Liver (tissue), 9 donors: ENCODE measurements around the gene EMX1. TPM values are rescaled to one million over a fixed set of nuclear protein-coding genes. Genes with fewer than 3 reads are reported as not detected.

ENCODE experiments used
- DNase-seq: peaks from one replicate; pipeline ENCODE4 v3.0.0-alpha.2; 2017; ENCODE audit warnings: low spot score
- H3K27ac ChIP-seq, 2 donors: one replicate each; pipeline ENCODE4 v1.7.0; 2013; ENCODE audit warnings: inconsistent platforms in 2 of 2, low read length in 2 of 2, control low read depth in 1 of 2, low read depth in 1 of 2, mild to moderate bottlenecking in 1 of 2
- H3K27me3 ChIP-seq, 4 donors: one replicate each; pipeline versions ENCODE4 v1.6.1 to v1.7.0; 2013; ENCODE audit warnings: low read length in 3 of 4, inconsistent platforms in 1 of 4, mild to moderate bottlenecking in 1 of 4, moderate library complexity in 1 of 4; ENCODE audit not compliant: control insufficient read depth in 4 of 4, insufficient read depth in 4 of 4
- H3K36me3 ChIP-seq, 4 donors: one replicate each; pipeline versions ENCODE4 v1.6.1 to v1.7.0; 2013; ENCODE audit warnings: low read length in 3 of 4, mild to moderate bottlenecking in 3 of 4, low read depth in 1 of 4, moderate library complexity in 1 of 4; ENCODE audit not compliant: control insufficient read depth in 4 of 4, insufficient read depth in 3 of 4
- H3K4me1 ChIP-seq, 4 donors: one replicate each; pipeline versions ENCODE4 v1.6.1 to v1.7.0; 2013; ENCODE audit warnings: low read length in 3 of 4, mild to moderate bottlenecking in 3 of 4, moderate library complexity in 1 of 4; ENCODE audit not compliant: control insufficient read depth in 4 of 4, insufficient read depth in 4 of 4
- H3K4me3 ChIP-seq, 3 donors: one replicate each; pipeline versions ENCODE4 v1.6.1 to v1.7.0; 2013; ENCODE audit warnings: low read length in 3 of 3, control low read depth in 1 of 3, low read depth in 1 of 3, mild to moderate bottlenecking in 1 of 3
- H3K9ac ChIP-seq, 2 donors: one replicate each; pipeline ENCODE4 v1.7.0; 2013; ENCODE audit warnings: low read length in 2 of 2, mild to moderate bottlenecking in 2 of 2, moderate library complexity in 2 of 2, control low read depth in 1 of 2, low read depth in 1 of 2
- H3K9me3 ChIP-seq, 4 donors: one replicate each; pipeline versions ENCODE4 v1.6.1 to v1.7.0; 2013; ENCODE audit warnings: low read length in 3 of 4; ENCODE audit not compliant: control insufficient read depth in 4 of 4
- FOXA1 ChIP-seq: IDR thresholded peaks from 2 replicates; pipeline ENCODE4 v1.6.1; 2016; ENCODE audit warnings: antibody characterized with exemption
- FOXA2 ChIP-seq: IDR thresholded peaks from 2 replicates; pipeline ENCODE4 v1.6.1; 2016; ENCODE audit warnings: antibody characterized with exemption
- HNF4A ChIP-seq, 2 donors: conservative IDR thresholded peaks; 2 replicates each; pipeline ENCODE4 v1.6.1; 2016; ENCODE audit warnings: antibody characterized with exemption in 2 of 2, mild to moderate bottlenecking in 2 of 2
- HNF4G ChIP-seq: IDR thresholded peaks from 2 replicates; pipeline ENCODE4 v1.6.1; 2016; ENCODE audit warnings: antibody characterized with exemption
- JUND ChIP-seq, 2 donors: IDR thresholded peaks; 2 replicates each; pipeline ENCODE4 v1.6.1; 2016; ENCODE audit warnings: antibody characterized with exemption in 2 of 2
- MAX ChIP-seq: IDR thresholded peaks from 2 replicates; pipeline ENCODE4 v1.6.1; 2016; ENCODE audit warnings: antibody characterized with exemption
- NR2F2 ChIP-seq: IDR thresholded peaks from 2 replicates; pipeline ENCODE4 v1.6.1; 2016; ENCODE audit warnings: antibody characterized with exemption
- REST ChIP-seq: IDR thresholded peaks from 2 replicates; pipeline ENCODE4 v1.6.1; 2016; ENCODE audit warnings: antibody characterized with exemption, mild to moderate bottlenecking
- RXRA ChIP-seq, 2 donors: IDR thresholded peaks; 2 replicates each; pipeline ENCODE4 v1.6.1; 2017 to 2018; ENCODE audit warnings: antibody characterized with exemption in 2 of 2, mild to moderate bottlenecking in 1 of 2
- SP1 ChIP-seq: IDR thresholded peaks from 2 replicates; pipeline ENCODE4 v1.6.1; 2018; ENCODE audit warnings: antibody characterized with exemption, mild to moderate bottlenecking
- TAF1 ChIP-seq: conservative IDR thresholded peaks from 2 replicates; pipeline ENCODE4 v1.6.1; 2016; ENCODE audit warnings: antibody characterized with exemption, mild to moderate bottlenecking
- YY1 ChIP-seq: IDR thresholded peaks from 2 replicates; pipeline ENCODE4 v1.6.1; 2016; ENCODE audit warnings: antibody characterized with exemption, mild to moderate bottlenecking
- ZBTB33 ChIP-seq: IDR thresholded peaks from 2 replicates; pipeline ENCODE4 v1.6.1; 2016; ENCODE audit warnings: antibody characterized with exemption
- WGBS: extraction: QIAGEN DNeasy Blood & Tissue Kit; methylation state at CpG from one replicate; pipeline ENCODE4 v1.1.7; 2013; 5-methylcytosine and 5-hydroxymethylcytosine counted together
- polyA plus RNA-seq, 2 donors: library from polyadenylated mRNA; stranded (reverse) in 1 of 2; unstranded in 1 of 2; fragments of 200-250 nt in 1 of 2; fragments of >200 nt in 1 of 2; fragmentation: Nextera tagmentation in 1 of 2; extraction: Ambion mirVana in 1 of 2; gene quantifications; one replicate each; pipeline versions ENCODE4 v1.2.1 to v1.2.3, GENCODE V29; 2013 to 2015
- total RNA-seq, 2 donors: library from RNA; depleted of rRNA; stranded (reverse); fragments of >200 nt; gene quantifications; one replicate each; pipeline ENCODE4 v1.2.3, GENCODE V29; 2014
- donor health status: healthy.
- donor health status: healthy.
- donor health status: healthy.
- donor health status: healthy.
- donor health status: healthy.

EMX1 gene
- total and polyA plus RNA-seq, 4 donors, result 0.06 to 0.18 (median 0.08) TPM; not detected in 1

GRCh38 chr2:72959554-72959953 is 42.2 kb downstream of the EMX1 start:
- Histone ChIP-seq H3K9ac (no peak overlapping the region), H3K36me3 (peaks cover 4 to 55% (median 26%) of the 10 kb centered on the region in 4 donors), H3K27ac (no peak overlapping the region), H3K4me1 (no peaks in the 10 kb centered on the region), H3K4me3 (no peak overlapping the region), H3K27me3 (no peaks in the 10 kb centered on the region), H3K9me3 (no peaks in the 10 kb centered on the region)
- 95% methylated on average over 8 of the region's 8 CpGs for WGBS
- DNase-seq, result no peak
- TF ChIP-seq HNF4A (conservative IDR thresholded peaks at IDR 0.05) (no peak), TAF1 (no peak), ZBTB33 (no peak), FOXA2 (no peak), MAX (no peak), YY1 (no peak), HNF4G (no peak)

- TF ChIP-seq NR2F2, result no peak
- TF ChIP-seq HNF4G, result no peak
- no peak for TF ChIP-seq FOXA1
- TF ChIP-seq YY1, result no peak
- no peak for TF ChIP-seq JUND (IDR thresholded peaks at IDR 0.05)
- no peak for TF ChIP-seq TAF1
- no peak for TF ChIP-seq RXRA (IDR thresholded peaks at IDR 0.05)
- TF ChIP-seq REST, result no peak
- TF ChIP-seq MAX, result no peak
- no peak for TF ChIP-seq SP1
- no peak for DNase-seq
- 97% methylated on average over 26 of the region's 26 CpGs for WGBS
- no peaks in the 10 kb centered on the region for H3K27me3 ChIP-seq
- H3K4me1 ChIP-seq, result no peaks in the 10 kb centered on the region
- no peak overlapping the region for H3K9ac ChIP-seq
- peaks cover 4 to 62% (median 27%) of the 10 kb centered on the region in 4 donors for H3K36me3 ChIP-seq
- H3K9me3 ChIP-seq, result no peaks in the 10 kb centered on the region
- H3K27ac ChIP-seq, result no peak overlapping the region
- H3K4me3 ChIP-seq, result no peak overlapping the region
Observed at GRCh38 chr2:72959995-72960981, 43.0 kb downstream of the EMX1 start.
